Epithelial cell of proximal tubule (primary cell): Measurements from ENCODE around the gene AIFM1. TPM values are rescaled to one million over a fixed set of nuclear protein-coding genes. Genes with fewer than 3 reads are reported as not detected.

ENCODE experiments used
- DNase-seq: peaks from one replicate; pipeline ENCODE4 v3.0.0-alpha.2; 2011; ENCODE audit warnings: low read depth
- H3K4me3 ChIP-seq: 2 replicates; pipeline ENCODE4 v1.5.1; 2011; ENCODE audit warnings: low read depth, mild to moderate bottlenecking, low read length
- total RNA-seq: library from RNA; depleted of rRNA; stranded (reverse); fragments of >200 nt; gene quantifications from 2 replicates; pipeline ENCODE4 v1.2.3, GENCODE V29; 2015
- TF ChIP-seq, protein P1 (sequence below): conservative IDR thresholded peaks from 2 replicates; pipeline ENCODE4 v1.5.1; 2012; ENCODE audit warnings: low read depth, mild to moderate bottlenecking, low read length

AIFM1 gene
- total RNA-seq, 1 donor from 2014 or later = 29.8 TPM

- no peak overlapping the region for H3K4me3 ChIP-seq
- TF ChIP-seq, protein P1, sequence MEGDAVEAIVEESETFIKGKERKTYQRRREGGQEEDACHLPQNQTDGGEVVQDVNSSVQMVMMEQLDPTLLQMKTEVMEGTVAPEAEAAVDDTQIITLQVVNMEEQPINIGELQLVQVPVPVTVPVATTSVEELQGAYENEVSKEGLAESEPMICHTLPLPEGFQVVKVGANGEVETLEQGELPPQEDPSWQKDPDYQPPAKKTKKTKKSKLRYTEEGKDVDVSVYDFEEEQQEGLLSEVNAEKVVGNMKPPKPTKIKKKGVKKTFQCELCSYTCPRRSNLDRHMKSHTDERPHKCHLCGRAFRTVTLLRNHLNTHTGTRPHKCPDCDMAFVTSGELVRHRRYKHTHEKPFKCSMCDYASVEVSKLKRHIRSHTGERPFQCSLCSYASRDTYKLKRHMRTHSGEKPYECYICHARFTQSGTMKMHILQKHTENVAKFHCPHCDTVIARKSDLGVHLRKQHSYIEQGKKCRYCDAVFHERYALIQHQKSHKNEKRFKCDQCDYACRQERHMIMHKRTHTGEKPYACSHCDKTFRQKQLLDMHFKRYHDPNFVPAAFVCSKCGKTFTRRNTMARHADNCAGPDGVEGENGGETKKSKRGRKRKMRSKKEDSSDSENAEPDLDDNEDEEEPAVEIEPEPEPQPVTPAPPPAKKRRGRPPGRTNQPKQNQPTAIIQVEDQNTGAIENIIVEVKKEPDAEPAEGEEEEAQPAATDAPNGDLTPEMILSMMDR = no peak
- DNase-seq = no peak
Observed at GRCh38 chrX:130196466-130196865, 30.8 kb upstream of the AIFM1 start.

GRCh38 chrX:130190801-130191200, 25.2 kb upstream of the AIFM1 start:
- TF ChIP-seq, protein P1 = no peak
- no peak overlapping the region for H3K4me3 ChIP-seq
- DNase-seq = no peak

- no peak overlapping the region for H3K4me3 ChIP-seq
- TF ChIP-seq, protein P1 = no peak
- DNase-seq = no peak
Observed at GRCh38 chrX:130186651-130187050, 21.0 kb upstream of the AIFM1 start.

- DNase-seq = no peak
- TF ChIP-seq, protein P1 = no peak
- H3K4me3 ChIP-seq = no peak overlapping the region
Observed at GRCh38 chrX:130184857-130185256, 19.2 kb upstream of the AIFM1 start.

- TF ChIP-seq, protein P1 = no peak
Observed at GRCh38 chrX:130184168-130184567, 18.5 kb upstream of the AIFM1 start.

DNA sequence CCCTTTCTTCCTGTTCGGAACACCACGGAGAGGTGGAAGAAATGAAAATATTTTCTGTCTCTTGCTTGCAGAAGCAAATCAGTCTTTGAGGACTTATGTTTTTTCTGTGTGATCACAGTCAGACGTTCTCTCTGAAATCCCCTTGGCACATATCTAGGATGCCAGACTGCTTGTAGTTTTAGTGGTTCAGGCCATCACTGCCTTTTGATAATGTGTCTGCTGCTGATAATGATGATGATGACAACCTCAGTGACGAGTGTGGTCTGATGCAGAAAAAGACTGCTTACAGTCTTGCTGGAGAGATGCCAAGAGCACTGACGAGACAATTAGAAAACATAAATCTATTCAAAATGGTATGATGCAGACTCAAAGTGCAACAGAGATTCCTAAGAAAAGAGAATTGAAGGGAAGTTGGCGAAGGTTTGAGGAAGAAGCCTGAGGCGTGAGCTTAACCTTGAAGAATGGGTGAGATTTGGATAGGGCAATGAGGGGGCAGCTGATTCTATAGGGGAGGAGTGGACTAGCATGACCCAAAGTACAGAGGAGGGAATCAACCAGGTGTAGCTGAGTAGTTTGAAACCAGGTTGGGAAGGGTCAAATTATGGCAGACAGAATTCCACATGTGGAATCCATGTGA, 14.1 kb upstream of the AIFM1 start:
- DNase-seq = no peak
- H3K4me3 ChIP-seq = no peak overlapping the region
- TF ChIP-seq, protein P1 = no peak

More at GRCh38 chrX:130184168-130184567, 18.5 kb upstream of the AIFM1 start:
- no peak overlapping the region for H3K4me3 ChIP-seq
- no peak for DNase-seq

GRCh38 chrX:130179170-130179569, 13.5 kb upstream of the AIFM1 start:
- no peak overlapping the region for H3K4me3 ChIP-seq
- TF ChIP-seq, protein P1 = no peak
- no peak for DNase-seq
